Cardiac muscle cell (in vitro differentiated cells and primary cell): ENCODE measurements around the gene ERICH4. TPM values are rescaled to one million over a fixed set of nuclear protein-coding genes. Genes with fewer than 3 reads are reported as not detected.

Experiments used
- DNase-seq, 2 donors: peaks; one replicate each; pipeline versions ENCODE4 v3.0.0 to v3.0.0-alpha.2; 2010 to 2017; ENCODE audit warnings: low read depth in 1 of 2, low spot score in 1 of 2
- H3K27ac ChIP-seq: fragments of 200-600 bp; sonication (generic); 2 replicates; pipeline ENCODE4 v1.5.1; 2016
- H3K27me3 ChIP-seq: fragments of 200-600 bp; sonication (generic); 2 replicates; pipeline ENCODE4 v1.6.0; 2016; ENCODE audit warnings: control low read depth
- H3K36me3 ChIP-seq: fragments of 200-600 bp; sonication (generic); 2 replicates; pipeline ENCODE4 v1.5.1; 2016; ENCODE audit warnings: control low read depth
- H3K4me1 ChIP-seq: fragments of 200-600 bp; sonication (generic); 2 replicates; pipeline ENCODE4 v1.8.1; 2017; ENCODE audit warnings: low read depth, mild to moderate bottlenecking, mixed run types
- H3K4me3 ChIP-seq: fragments of 200-600 bp; sonication (generic); 2 replicates; pipeline ENCODE4 v1.5.1; 2016; ENCODE audit warnings: mild to moderate bottlenecking
- H3K9me3 ChIP-seq: fragments of 200-600 bp; sonication (generic); 2 replicates; pipeline ENCODE4 v1.5.1; 2017; ENCODE audit warnings: low read depth, mild to moderate bottlenecking, control low read depth
- polyA plus RNA-seq: library from polyadenylated mRNA; unstranded; fragments of >200 nt; fragmentation: Nextera tagmentation; extraction: Ambion mirVana; gene quantifications from 2 replicates; pipeline ENCODE4 v1.2.1, GENCODE V29; 2016
- total RNA-seq: library from RNA; depleted of rRNA; stranded (reverse); fragments of >200 nt; gene quantifications from 2 replicates; pipeline ENCODE4 v1.2.3, GENCODE V29; 2016
- TF ChIP-seq, protein P1 (sequence below): IDR thresholded peaks from 2 replicates; pipeline ENCODE4 v1.5.1; 2012; ENCODE audit warnings: low read depth, mild to moderate bottlenecking, low read length

Gene ERICH4
- total and polyA plus RNA-seq, 2 experiments from 2014 or later: not detected

DNA sequence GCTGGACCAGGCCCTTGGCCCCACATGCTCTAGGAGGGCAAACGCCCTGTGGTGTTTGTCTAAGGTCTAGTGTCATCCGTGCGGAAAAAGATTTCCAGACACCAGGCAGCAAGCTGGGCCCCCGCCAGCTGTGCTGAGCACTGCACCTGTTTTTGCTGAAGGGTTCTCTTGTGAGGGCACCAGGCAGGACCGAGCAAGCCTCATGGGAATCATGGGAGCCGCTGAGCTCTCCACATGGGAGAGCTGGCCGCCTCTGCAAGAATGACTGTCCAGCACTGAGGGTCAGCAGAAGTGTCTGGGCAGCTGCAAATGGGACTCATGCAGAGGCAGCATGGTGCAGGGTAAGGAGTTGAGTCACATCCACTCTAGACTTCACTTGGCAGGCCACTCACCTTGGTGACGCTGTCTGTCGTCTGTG is 27.8 kb upstream of the ERICH4 start:
- Histone ChIP-seq H3K27ac (no peak overlapping the region), H3K27me3 (no peaks in the 10 kb centered on the region), H3K36me3 (peaks cover 27% of the 10 kb centered on the region), H3K4me3 (no peak overlapping the region), H3K9me3 (no peaks in the 10 kb centered on the region), H3K4me1 (no peaks in the 10 kb centered on the region)
- no peak for DNase-seq
- TF ChIP-seq, protein P1, sequence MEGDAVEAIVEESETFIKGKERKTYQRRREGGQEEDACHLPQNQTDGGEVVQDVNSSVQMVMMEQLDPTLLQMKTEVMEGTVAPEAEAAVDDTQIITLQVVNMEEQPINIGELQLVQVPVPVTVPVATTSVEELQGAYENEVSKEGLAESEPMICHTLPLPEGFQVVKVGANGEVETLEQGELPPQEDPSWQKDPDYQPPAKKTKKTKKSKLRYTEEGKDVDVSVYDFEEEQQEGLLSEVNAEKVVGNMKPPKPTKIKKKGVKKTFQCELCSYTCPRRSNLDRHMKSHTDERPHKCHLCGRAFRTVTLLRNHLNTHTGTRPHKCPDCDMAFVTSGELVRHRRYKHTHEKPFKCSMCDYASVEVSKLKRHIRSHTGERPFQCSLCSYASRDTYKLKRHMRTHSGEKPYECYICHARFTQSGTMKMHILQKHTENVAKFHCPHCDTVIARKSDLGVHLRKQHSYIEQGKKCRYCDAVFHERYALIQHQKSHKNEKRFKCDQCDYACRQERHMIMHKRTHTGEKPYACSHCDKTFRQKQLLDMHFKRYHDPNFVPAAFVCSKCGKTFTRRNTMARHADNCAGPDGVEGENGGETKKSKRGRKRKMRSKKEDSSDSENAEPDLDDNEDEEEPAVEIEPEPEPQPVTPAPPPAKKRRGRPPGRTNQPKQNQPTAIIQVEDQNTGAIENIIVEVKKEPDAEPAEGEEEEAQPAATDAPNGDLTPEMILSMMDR: no peak

DNA sequence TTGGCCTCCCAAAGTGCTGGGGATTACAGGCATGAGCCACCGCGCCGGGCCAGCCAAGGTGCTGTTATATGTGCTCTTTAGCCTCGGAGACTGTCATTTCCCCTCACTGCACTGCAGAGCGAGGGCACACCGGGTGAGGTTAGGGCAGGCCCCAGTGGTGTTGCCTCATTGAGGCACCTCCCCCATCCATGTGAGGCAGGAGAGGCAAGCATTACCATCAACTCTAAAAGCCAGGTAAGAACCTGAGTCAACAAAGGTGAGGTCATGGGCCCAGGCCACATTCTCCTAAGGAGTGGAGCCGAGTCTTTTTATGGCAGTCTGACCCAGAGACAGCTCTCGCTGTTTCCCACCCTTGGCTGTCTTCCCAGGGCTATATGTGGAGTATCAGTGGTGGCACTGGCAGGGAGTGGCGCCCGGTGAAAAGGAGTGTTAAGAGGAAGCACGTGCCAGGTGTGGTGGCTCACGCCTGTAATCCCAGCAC is 26.7 kb upstream of the ERICH4 start:
- Histone ChIP-seq H3K36me3 (peaks cover 28% of the 10 kb centered on the region), H3K4me3 (no peak overlapping the region), H3K4me1 (no peaks in the 10 kb centered on the region), H3K9me3 (no peaks in the 10 kb centered on the region), H3K27ac (no peak overlapping the region), H3K27me3 (no peaks in the 10 kb centered on the region)
- DNase-seq: no peak
- TF ChIP-seq, protein P1: no peak

DNA sequence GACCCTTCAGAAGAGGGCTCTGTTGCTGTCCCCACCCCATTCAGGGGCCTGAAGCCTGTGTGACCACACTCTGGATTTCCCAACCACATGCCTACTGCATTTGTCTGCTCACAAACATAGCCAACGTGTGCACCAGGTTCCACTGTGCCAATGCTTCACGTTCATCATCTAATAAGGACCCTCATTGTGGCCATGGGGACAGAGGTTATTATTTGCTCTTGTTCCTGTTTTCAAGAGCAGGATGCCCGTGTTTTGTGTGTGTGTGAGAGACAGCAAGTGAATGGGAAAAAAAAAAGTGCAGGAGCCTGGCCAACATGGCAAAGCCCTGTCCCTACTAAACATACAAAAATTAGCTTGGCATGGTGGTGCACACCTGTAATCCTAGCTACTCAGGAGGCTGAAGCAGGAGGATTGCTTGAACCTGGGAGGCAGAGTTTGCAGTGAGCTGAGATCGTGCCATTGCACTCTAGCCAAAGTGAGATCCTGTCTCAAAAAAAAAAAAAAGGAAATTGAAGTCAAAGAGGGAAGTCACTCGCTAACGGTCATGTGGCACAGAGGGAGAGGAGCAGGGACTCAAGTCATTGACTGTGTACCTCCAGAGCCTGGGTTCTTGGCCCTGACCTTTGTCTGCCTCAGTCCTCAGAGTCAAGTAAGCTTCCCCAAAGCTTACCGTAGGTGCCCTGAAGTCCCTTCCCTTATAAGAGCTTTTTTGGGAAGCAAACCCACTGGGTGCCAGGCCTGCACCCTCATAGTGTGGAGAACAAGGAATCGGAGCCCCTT is 22.7 kb upstream of the ERICH4 start:
- Histone ChIP-seq H3K36me3 (peaks cover 23% of the 10 kb centered on the region), H3K9me3 (no peaks in the 10 kb centered on the region), H3K27me3 (no peaks in the 10 kb centered on the region), H3K27ac (no peak overlapping the region), H3K4me3 (no peak overlapping the region), H3K4me1 (no peaks in the 10 kb centered on the region)
- TF ChIP-seq, protein P1: no peak
- no peak for DNase-seq

DNA sequence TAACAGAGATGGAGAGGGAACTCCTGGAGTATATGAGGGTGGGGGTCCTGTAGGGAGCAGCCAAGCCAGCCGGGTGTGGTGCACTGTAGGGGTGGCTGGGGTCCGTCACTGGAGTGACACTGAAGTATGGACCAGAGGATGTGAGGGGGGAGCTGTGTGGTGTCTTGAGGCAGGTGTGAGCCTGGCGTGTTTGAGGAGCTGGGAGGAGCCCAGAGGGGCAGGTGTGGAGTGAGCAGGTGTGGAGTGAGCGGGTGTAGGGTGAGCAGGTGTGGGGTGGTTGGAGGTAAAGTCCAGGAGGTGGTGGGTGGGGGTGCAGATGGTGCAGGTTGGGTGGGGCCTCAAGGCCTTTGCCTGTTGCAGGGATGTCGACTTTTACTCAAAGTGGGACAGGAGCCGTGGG is 21.6 kb upstream of the ERICH4 start:
- TF ChIP-seq, protein P1: no peak
- no peaks in the 10 kb centered on the region for H3K9me3 ChIP-seq
- peaks cover 3% of the 10 kb centered on the region for H3K4me1 ChIP-seq
- no peaks in the 10 kb centered on the region for H3K27me3 ChIP-seq
- no peak overlapping the region for H3K4me3 ChIP-seq
- peaks cover 22% of the 10 kb centered on the region for H3K36me3 ChIP-seq
- H3K27ac ChIP-seq: no peak overlapping the region
- no peak for DNase-seq

DNA sequence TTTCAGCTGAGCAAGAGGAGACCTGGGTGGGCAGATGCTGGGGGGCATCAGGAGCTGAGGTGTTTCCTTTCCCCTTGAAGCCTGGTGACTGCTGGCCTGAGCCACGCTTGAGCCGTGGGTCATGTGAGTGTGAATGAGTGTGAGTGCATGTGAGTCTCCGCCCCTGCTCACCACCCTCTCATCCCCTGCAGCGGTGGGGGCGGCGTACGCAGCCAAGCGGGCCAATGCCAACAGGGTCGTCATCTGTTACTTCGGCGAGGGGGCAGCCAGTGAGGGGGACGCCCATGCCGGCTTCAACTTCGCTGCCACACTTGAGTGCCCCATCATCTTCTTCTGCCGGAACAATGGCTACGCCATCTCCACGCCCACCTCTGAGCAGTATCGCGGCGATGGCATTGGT is 21.0 kb upstream of the ERICH4 start:
- peaks cover 22% of the 10 kb centered on the region for H3K36me3 ChIP-seq
- no peak overlapping the region for H3K4me3 ChIP-seq
- H3K9me3 ChIP-seq: no peaks in the 10 kb centered on the region
- DNase-seq: no peak
- H3K4me1 ChIP-seq: peaks cover 10% of the 10 kb centered on the region
- no peaks in the 10 kb centered on the region for H3K27me3 ChIP-seq
- TF ChIP-seq, protein P1: no peak
- no peak overlapping the region for H3K27ac ChIP-seq
